ENCODE measurements around the gene GREM2.

GREM2 gene

DNA sequence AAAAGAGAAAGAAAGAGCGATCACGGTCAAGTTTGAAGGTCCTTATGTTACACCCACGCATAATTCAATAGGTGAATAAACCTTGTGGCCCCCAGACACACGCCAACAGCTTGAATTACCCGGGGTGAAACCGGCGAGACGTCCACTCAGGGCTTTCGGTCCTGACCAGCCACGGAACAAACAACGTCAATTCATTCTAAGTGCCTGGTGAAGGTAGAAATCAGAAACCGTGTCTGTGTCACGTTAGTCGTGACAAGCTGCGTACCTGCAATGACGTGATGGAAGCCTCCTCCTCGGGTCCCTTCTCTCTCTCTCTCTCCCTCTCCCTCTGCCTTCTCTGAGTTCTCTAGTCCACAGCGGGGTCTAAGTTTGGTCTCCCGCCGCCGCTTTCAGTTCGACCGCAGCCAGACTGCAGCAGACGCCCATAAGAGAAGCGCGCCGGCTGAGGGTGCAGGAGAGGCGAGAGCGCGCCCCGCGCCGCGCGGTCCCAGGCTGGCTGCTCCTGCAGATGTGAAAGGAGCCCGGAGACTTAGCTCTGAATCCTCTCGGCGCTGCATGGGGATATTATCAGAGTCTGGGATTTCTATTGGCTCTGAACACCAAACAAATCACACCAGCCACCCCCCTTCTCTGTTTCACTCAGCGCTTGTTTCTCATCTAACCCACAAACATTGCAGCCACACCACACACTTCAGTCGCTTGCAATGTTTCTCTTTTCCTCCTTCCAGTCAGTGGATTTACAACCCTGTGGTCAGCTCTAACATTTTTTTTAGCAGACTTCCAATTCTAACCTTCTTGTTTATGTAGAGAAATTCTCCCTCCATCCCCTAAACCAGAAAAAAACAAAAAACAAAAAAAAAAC lies at the start of gene GREM2:
Gene GREM2 (minus strand): TSS at position 537 of the 862 bp plus-strand sequence. CDS start 118,680 bp downstream, outside the sequence.
- peak; percentile 74 for DNase-seq

DNA sequence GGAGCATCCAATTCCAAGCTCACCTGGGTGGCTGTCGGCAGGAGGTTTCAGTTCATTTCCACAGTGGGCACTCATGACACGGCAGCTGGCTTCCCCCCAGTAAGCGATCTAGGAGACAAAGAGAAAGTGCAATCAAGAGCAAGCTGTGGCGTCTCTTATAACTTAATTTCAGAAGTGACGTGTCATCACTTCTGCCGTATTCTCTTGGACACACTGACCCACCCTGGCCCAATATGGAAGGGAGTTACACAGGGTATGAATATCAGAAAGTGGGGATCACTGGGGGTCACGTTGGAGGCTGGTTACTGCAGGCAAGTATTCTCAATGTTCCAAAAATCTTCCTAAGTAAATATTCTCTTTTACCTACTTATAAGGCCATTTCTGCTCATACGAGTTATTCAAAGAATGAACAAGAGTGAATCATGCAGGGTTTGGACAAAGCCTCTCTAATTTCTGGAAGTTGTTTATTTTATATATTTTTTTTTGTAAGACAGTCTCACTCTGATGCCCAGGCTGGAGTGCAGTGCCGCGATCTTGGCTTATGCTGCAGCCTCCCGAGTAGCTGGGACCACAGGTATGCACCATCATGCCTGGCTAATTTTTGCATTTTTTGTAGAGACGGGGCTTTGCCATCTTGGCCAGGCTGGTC lies 46.5 kb upstream of the GREM2 start:
- DNase-seq = no peak

DNA sequence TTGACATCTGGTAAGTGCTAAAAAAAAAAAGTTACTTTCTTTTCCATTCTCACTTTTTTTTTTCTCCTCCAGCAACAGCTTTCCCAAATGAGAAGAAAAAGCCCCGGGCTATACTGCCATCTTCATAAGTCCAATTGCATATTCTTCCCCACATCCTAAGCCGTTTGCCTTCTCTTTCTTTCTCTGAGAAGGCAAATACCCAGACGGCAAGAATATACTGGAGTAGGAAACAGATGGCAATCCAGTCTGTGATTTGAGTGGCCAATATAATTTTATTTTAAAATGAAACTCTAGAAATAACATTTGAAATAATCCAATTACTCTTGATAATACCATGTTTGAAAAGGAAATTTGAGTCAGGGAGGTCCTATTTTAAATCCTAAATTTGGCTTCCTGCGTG lies 44.6 kb upstream of the GREM2 start:
- DNase-seq = no peak

DNA sequence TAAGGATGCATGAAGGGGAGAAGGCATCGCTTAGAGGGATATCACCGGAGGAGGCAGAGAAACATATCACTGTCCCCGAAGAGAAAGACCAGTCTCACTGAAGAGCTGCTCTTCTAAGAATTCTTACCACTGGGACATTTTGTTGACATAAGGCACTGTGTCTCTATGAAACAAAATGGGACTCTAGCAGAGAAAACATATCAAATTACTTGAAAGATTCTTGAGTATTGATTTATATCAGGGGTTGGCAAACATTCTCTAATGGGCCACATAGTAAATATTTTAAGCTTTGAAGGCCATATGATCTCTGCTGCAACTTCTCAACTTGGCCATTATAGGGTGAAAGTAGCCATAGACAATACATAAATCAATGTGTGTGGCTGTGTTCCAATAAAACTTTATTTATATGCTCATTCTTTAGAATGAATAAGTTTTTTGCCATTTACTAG lies 41.0 kb upstream of the GREM2 start:
- DNase-seq = peak; percentile 68

DNA sequence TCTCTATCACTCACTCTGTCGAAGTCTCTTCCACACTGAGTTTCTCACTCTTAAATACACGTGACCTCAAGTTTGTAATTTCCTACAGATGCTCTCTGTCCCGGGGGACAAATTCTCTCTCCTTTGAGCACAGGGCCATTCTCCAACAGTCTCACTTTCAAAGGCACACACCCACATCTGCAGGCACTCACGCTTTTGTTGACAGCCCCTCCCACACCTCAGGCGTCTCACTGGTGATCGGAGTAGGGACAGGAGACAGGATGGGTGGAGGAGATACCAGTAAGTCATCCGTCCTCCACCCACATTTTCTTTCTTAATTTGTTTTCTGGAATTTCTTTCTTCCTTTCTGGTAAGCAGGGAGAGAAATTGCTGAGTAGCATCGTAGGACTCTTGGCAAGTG lies 40.6 kb upstream of the GREM2 start:
- peak; percentile 43 for DNase-seq

DNA sequence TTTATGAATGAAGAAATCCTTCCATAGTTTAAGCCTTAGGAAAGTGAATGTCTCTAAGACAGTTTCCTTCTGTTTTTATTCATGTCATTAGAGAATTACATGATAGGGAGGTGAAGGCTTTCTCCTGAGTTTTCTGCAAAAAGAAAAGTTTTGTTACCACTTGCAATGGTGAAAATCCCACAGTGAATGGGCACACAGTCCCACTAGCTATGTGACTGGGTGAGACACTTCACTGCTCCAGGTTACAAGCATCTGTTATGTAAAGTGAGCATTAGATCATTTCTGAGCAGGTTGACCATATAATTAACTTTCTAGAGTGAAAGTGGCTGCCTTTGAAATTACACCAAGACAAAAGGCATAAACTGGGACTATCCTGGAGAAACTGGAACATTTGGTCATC lies 38.9 kb upstream of the GREM2 start:
- DNase-seq = no peak

DNA sequence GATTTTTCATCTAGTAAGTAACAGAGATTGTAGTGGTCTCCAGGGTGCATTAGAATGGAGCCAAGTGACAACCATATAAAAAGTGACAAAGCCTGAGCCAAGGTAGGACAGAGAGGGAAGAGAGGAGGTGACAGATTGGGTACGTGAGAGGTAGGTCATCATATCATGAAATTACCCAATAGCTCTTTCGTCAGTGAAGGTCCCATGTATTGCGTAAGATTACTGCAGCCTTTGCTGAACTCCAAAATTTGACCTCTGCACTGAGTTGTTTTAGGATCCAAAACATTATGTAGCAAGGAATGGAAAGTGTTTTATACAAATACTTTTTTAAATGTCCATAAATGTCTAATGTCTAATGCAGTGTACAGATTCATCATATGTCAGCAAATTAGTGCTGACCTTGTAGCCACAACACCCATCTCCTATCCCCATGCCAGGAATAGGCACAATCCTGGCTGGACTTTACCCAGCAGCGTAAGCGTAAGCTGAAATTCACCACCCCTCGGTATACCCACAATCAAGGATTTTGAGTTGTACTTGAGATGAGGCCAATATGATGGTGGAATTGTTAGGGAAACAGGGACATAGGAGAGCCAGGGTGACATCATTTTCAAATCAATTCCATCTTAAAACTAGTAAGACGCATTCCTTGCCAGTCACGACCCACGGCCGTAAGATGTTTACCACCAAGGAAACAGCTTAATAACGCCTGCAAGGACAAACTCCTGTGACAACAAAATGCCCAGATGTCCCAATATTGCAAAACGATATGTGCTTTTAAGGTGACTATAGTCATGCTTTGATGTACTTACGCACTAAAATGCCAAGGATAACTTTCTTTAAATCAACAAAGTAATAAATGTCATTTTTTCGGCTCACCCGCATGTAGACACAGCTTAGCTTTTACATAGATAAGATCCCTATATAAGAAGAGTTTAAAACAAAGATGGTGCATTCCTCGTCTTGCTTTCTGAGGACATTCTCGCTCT lies 38.1 kb upstream of the GREM2 start:
- DNase-seq = no peak

DNA sequence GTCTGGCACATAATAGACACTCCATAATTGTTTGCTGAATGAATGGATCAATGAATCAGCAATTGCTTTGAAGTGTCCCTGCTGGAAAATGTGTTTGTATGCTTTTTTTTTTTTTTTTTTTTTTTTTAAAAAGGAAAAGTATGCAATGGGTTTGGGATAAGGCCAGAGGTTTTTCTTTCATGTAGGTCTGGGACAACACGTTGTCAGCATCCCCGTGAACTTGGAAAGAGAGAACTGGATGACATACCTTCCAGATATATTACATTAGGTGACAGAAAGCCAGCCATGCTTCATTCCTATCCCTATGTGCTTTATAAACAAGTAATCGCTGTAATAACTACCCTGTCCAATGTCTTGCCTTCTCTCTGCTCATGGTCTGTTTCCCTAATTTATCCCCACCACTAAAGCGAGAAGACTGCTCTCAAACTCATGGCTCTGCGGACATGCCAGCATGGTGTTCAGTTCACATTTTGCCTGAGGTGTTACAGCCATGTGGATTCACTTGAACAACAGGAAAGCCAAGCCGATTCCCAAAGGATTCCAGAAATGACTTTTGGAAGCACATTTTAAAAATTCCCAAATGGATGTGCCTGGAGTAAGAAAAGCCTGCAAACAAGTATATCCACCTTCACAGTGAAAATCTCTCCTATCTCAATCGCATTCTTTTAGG lies 34.8 kb upstream of the GREM2 start:
- DNase-seq = peak; percentile 21

DNA sequence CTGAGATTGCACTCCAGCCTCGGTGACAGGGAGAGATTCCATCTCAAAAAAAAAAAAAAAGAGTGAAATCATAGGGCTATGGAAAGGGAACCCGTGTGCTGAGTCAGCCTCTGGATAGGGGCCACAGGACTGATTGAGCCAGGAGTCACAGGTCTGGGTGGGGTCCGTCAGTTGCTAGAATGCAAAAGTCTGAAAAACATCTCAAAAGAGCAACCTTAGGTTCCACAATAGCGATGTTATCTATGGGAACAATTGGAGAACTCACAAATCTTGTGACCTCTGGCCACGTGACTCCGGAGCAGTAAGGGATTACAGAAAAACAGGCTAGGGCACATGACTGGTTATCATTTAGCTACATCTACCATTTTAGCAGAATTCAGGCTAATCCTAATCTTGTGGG lies 32.8 kb upstream of the GREM2 start:
- DNase-seq = no peak

DNA sequence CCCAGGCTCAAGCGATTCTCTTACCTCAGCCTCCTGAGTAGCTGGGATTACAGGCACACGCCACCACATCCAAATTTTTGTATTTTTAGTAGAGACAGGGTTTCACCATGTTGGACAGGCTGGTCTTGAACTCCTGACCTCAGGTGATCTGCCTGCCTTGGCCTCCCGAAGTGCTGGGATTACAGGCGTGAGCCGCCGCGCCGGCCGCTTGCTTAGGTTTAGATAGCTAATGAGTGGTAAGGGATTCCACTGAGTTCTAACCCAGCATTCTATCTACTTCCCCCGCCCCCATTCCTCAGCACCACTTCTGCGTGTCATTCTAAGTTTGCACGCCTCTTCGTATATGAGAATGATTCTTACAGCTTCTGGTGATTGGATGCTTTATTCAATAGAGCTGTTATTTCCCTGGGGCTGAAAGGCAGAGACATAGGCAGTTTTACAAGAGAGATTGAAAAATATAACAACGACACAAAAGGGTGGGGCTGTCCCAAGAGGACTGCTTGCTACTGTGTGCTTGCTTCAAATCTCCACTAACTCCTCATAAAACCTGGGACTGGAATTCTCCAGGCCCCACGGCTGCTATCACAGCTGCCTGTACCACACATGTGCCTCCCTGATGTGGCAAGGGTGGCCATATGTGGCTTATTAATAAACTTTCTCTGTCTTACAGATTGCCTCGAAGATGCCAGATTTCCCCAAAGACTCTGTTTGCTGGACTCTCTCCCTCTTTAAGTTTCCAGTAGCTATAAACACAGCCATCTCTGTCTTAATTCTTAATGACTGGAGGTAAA lies 23.7 kb upstream of the GREM2 start:
- DNase-seq = no peak

DNA sequence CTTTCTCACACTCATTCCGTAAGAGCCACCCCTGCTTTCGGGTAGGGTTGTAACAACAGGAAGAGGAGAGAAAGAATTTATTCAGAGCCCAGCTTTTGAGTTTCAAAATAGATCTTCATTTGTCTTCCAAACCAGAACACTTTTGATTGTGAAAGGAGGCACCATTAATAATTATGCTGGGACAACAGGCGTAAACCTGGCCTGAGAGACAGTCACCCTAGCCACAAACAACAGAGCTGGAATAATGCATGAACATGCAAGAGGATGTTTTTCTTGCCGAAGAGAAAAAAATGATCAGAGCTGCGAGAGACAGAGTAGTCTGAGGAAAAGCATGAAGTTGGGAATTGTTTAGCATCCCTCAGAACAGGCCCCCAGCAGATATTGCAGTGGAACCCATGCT lies 18.5 kb upstream of the GREM2 start:
- no peak for DNase-seq

DNA sequence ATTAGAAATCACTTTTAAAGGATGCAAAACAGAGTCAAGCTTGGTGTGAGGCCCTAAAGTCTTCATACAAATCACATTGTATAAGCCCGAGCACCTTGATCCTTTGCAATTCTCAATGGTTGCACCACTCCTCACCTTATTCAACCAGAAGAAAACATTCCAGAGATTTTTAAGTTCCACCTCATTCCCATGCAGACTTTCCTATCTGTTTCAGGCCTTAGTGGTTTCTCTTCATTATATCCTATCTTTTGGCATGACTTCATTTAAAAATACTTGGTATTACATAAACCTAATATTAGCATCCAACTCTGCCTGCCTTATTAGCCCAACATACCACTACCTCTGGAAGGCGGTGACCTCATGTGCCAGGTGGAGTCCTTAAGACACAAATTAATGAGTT lies 9.3 kb upstream of the GREM2 start:
- no peak for DNase-seq

DNA sequence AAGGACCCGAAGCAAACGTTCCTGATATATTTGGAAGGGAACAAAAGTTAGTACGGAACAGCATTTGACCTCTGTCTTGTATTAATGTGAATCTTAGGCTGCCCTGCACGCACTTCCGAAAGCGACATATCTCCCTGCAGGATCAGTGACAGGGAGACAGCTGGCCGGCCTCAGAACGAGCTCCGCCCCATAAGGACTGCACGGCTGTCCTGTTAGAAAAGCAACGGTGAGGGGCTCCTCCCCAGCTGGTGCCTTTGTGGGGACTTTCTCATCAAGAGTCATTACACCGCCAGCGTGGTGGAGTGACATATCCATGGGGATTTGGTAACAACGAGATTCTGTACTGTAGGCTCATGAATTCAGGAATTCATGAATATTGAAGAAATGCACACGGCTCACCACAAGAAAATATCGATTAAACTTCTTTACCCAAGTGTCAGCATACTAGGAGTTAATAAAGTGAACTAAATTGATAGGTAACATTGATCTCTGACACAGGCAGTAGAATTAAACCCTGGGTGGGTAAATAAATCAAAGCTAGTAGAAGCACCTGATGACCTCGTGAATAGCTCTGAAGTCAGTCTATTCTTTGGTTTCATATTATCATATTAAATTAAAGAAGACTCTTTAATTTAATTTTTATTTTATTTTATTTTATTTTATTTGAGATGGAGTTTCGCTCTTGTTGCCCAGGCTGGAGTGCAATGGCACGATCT lies 8.1 kb upstream of the GREM2 start:
- no peak for DNase-seq

DNA sequence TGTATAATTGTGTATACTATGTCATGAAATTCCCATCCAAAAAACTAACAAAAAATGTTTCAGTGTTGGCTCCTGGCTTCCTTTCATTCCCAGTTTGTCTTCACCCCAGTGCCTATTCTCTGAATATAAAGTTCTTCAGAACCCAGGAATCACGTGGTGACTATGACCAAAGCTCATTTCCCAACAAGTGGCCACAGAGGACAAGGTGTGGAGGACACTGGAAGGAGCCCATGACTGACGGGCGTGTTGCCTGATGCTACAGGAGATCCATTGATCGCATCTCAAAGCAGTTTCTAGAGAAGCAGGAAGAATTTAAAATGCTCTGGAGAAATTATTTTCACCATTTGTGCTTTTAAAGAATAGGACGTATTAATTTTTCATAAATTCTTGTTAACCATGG lies 7.4 kb upstream of the GREM2 start:
- no peak for DNase-seq

DNA sequence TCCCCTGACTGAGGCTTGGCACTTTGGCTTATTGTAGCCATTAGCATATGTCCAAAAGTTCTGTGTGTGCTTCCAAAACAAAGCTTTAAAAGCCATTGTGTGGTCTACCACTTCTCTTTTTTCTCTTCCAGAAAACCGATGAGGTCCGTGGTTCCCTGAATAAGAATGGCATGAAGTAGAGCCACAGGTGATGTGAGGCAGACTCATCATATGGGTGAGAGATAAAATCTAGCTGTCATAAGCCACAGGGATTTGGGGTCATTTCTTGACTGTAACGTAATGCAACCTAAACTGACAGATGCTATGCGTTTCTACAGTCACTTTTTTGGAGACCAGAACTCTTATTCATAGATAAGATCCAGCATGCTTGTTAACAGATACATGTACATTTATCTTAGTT lies 7.0 kb upstream of the GREM2 start:
- no peak for DNase-seq

DNA sequence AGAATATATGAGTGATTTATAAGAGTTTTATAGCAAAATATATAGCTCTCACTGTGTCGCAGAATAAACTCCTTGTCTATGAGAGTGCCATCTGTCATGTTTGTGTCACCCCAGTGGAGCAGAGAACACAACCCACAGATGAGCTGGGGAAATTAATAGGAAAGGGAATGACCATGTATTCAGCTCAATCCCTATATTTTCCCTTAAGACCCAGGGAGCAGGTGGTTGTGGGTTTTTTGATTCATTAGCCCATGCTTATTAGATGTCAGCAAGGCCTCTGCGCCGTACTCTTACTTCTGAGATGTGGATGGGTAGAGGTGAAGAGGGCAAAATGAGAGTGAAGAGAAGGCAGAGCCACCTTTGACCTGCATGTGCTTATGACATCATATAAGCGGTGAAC lies 4.1 kb upstream of the GREM2 start:
- DNase-seq = no peak

DNA sequence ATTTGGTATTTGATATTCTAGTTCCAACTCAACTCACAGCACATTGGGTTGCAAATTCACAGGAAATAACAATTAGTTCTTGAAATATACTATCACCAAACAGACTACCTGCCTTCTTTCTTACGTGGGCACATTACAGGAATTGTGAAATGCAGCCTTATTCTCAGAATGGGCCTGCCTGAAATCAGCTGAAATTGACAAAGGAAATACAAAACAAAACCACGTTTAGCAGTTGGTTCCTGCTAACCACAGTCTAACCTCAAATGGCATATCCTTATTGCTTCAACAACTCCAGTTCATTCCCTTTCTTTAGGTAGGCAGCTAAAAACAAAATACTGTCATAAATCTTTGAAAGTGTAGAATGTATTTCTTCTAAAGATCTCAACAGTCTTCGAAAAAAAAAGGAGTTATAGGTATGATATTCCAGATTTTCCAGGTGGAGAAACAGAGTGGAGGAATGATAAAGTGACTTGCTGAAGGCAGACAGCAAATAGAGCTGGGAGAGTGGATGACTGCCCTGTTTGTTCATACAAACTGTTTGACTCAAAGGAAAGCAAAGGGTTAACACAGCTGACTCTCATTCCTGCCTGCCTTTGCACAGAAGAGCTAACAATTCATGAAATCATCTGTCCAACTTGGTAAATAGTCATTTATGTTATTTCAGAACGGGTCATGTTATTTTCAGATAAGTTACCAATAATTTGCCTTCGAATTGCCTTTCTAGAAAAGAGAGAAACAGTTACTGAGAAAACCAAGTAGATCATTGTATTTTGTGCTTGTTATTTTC lies 1.6 kb upstream of the GREM2 start:
- no peak for DNase-seq

DNA sequence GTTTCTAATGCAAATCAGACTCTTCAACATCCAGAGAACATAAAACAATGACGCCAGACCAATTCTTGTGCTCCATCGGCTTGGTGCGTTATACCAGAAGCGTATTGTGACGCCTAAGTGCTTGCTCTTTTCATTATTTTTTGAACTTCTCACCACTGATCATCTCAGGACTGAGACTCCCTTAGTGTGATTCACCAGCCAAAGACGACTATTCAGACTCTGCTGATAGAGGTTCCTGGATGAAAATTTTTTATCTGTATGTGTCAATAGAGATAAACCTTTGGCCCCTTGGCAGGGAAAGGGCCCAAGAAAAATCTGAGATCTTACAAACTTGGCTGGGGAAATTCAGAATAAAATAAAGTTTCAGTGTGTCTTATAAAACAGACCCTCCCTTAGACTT lies 856 bp upstream of the GREM2 start:
- DNase-seq = no peak

DNA sequence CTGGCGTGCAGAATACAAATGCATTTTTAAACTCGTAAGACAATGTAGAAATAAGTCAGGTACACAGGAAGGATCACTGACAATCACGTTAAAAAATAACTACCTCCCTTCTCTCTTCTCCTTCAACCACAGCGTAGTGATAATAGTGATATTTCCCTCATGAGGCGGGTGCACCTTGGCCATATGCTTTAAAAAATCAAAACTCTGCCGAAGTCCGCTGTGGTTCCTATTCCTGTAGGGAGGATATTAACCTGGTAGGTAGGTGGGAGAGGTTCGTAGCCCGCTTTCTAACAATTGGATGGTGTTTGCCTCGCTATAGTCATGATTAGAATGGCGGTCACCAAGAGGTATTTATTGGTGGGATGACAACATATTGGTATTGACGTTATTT lies 732 bp downstream of the GREM2 start:
- DNase-seq = peak; percentile 47

DNA sequence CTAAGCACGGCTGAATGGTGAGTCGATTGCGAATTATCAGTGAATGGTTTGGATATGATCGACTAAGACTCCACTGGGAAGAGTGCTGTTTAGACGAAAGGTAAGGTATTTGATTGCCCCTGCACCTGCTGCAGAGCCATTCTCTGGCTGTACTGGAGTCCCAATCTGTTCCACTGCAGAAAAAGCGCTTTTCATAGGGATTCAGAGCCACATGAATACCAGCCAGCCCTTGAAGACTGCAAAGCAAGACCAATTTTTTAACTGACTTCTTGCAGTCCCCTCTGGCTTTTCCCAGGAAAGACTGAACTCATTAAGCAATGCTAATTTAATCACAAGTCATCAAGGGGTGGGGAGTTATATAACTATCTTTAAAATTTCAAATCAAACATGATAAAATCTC lies 1.3 kb downstream of the GREM2 start:
- no peak for DNase-seq
